GM21360 (cell line): ENCODE measurements around the gene TLE2.
"Not testable (repeated sequence)": the region's sequence is repeated elsewhere in the genome, so short reads cannot be mapped to it uniquely, and the experiment has no call there.

Experiments used
- ATAC-seq: cut with Tn5 transposase; IDR thresholded peaks from one replicate; pipeline ENCODE4 v1.9.1; 2021; ENCODE audit warnings: mild to moderate bottlenecking, moderate library complexity; ENCODE audit not compliant: unreplicated experiment

TLE2 gene

GRCh38 chr19:3056417-3057088 is 27.5 kb upstream of the TLE2 start:
- no peak for ATAC-seq

GRCh38 chr19:3055741-3056416 is 26.8 kb upstream of the TLE2 start:
- no peak for ATAC-seq

- no peak for ATAC-seq
Observed at GRCh38 chr19:3054972-3055740, 26.1 kb upstream of the TLE2 start.

- no peak for ATAC-seq
Observed at GRCh38 chr19:3054265-3054971, 25.3 kb upstream of the TLE2 start.

DNA sequence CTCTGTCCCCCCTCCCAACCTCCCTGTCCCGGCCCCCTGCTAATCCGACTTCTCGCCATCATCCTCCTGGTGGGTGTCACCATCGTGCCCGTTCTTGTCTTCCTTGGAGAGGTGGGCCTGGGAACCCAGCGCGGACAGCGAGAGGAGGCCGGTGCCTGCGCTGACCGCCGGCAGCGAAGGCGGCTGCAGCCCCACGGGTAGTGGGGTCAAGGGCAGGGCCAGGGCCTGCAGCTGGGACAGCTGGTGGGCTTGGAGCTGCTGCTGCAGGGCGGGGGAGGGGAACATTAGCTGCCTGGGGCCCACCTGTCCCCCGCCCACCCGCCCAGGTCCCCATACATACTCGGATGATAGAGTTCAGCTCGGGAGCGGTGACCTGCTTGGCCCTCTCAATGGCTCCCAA is 24.7 kb upstream of the TLE2 start:
- ATAC-seq = no peak

DNA sequence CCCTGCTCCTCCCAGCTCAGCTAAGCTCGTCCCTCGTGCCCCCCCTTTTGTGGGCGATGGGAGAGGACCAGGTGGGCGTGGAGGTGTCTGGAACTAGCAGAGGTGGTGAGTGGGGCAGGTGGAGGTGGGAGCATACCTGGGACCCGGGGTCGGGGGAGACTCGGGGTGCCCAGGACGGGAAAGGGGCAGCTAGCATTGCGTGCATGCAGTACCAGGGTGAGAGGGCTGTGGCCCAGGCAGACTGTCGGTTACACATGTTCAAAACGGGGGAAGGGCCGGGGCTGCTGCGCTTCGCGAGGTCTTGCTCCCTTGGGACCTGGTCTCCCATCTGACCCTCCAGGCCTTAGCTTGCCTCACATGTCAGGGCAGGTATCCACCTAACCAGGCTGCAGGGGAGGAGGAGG is 24.1 kb upstream of the TLE2 start:
- ATAC-seq = no peak

DNA sequence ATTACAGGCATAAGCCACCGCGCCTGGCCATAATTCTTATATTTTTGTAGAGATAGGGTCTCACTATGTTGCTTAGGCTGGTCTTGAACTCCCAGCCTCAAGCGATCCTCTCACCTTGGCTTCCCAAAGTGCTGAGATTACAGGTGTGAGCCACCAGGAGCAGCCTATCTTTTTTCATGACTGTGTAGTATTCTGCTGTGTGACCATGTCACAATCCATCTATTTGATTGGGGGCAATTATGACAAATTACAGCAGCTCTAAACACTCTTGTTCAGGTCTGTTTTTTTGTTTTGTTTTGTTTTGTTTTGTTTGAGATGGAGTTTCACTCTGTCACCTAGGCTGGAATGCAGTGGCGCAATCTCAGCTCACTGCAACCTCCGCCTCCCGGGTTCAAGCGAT is 20.9 kb upstream of the TLE2 start:
- ATAC-seq = not testable (repeated sequence)

DNA sequence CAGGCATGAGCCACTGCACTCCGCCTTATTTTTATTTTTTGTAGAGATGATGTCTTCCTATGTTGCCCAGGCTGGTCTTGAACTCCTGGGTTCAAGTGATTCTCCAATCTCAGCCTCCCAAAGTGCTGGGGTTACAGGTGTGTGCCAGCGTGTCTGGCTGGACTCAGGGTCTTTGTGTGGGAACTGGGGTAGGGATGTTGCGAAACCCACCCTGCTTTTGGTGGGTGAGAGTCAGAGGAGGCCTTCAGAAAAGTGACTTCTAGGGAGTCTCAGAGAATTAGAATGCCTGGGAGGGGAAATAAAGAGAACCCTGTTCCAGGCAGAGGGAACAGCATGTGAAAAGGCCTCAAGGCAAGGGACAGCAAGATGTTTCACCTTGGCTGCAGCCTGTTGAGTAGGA is 20.0 kb upstream of the TLE2 start:
- no peak for ATAC-seq

DNA sequence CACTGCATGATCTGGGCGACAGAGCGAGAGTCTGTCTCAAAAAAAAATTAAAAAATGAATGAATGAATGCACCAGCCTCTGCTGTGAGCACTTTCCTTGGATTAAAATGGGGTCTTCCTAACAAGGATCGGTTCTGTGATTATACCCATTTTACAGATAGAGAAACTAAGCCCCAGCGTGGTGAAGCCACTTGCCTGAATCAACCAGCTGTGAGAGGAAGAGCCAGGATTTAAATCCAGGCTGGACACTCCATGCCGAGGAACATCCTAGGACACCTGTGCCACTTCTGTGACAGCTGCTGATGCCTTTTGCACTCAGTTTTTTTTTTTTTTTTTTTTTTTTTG is 19.1 kb upstream of the TLE2 start:
- no peak for ATAC-seq

DNA sequence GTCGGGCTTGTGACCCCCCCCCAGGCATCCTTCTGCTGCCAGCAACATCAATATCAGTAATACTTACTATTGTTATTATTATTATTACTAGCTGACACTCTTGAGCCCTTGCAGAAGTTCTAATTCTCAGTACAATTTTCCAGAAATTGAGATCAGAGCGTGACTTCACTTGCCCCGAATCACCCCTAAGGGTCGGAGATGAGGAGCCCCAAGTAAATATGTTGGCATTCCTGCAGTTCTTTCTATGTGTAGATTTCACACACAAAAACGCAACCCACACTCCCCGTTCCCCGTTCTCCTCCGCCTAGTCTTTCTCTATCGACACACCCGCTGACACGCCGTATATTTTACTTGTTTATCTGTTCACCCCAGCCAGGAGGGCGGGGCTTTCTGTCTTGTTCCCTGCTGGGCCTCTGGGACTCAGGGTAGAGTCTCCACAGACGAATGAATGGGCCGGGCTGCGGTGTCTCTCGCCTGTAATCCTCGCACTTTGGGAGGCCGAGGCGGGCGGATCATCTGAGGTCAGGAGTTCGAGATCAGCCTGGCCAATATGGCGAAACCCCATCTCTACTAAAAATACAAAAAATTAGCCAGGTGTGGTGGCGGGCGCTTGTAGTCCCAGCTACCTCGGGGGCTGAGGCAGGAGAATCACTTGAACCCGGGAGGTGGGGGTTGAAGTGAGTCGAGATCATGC is 18.6 kb upstream of the TLE2 start:
- ATAC-seq = no peak

GRCh38 chr19:3046698-3047495 is 17.8 kb upstream of the TLE2 start:
- ATAC-seq = no peak

DNA sequence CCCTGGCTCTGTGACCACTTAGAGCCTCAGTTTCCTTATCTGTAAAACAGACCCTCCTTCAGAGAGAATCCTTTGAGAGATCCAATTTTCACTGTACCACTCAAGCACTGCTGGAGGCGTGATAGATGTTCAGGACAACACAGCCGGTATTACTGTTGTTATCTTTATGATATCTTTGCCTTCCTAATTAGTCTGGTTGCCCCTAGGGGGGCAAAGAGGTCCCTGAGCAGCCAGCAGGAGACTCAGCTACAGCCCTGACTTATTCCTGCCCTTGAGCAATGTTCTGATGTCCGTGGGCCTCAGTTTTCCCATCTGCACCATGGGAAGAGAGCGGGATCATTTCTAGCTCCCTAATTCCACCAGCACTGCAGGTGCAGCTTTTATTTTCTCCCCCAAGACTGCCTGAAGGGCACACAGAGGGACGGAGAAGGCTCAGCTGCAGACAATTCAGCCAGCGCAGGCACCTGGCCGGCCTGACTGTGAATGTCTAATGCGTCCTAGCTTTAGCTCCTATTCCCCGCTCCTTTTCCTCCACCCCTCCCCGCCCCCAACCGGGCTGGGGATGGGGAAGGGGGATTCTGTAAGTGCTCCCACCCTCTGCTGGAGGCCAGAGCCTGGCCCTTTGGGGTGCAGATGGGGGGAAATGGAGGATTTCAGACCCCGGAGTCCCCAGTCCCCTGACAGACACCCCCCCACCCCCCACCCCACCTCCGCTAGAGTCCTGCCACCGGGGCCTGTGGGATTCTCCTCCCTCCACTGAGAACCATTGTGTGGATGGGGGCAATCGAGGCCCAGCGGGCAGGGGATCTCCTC is 17.0 kb upstream of the TLE2 start:
- ATAC-seq = no peak

DNA sequence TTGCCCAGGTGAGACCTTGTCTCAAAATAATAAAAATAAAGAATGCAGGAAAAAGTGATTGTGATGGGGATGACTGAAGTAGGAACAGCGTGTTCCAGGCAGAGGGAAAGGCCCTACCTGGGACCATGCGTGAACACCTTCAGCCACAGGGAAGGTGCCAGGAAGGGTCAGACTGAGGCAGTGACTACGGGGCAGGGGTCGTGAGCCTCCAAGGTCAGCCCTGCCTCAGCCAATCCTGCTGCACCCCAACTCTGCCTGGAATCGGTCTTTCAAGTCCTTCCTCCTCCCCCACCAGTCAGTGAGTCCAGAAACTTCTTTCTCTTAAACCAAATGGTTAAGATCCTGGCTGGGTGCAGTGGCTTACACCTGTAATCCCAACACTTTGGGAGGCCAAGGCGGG is 16.1 kb upstream of the TLE2 start:
- ATAC-seq = no peak

- ATAC-seq = no peak
Observed at GRCh38 chr19:3042621-3043267, 13.7 kb upstream of the TLE2 start.

DNA sequence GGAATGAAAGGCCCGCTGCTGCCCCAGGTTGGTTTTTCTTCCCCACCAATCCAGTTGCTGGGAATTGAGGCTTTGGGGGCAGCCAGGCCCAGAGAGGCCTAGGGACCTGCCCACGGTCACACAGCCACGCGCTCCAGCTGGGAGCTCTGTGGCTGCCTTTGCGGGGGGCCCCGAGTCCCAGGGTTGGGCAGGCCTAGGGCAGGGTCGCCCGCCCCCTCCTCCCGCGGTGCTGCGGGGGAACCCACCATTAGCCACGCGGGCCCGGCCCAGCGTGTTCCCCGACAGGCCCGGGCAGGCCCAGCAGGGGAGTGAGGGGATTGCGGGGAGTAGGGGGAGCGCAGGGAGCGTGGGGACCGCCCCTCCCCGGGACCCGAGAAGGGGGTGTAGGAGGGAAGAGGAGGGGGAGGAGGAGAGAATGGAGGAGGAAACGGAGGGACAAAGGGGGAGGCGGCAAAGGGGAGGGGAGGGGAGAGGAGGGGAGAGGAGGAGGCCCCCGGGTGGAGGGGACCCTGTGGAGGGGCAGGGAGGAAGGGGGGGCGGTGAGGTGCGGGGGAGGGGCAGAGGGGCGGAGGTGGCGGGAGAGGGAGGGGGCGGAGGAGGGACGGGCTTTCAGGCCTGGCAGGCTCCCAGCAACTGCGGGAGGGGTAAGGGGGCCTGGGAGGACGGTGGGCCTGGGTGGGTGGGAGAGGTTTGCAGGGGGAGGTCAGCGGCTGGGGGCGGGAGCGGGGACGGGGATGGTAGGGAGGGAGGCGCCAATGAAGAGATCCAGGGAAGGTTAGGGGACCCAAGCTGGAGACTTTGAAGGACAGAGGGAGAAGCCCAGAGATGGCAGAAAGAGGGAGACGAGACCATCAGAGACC is 12.9 kb upstream of the TLE2 start:
- no peak for ATAC-seq

- no peak for ATAC-seq
Observed at GRCh38 chr19:3041327-3041726, 12.2 kb upstream of the TLE2 start.

- no peak for ATAC-seq
Observed at GRCh38 chr19:3039641-3040077, 10.6 kb upstream of the TLE2 start.

GRCh38 chr19:3039125-3039524 is 10.0 kb upstream of the TLE2 start:
- no peak for ATAC-seq
